Retinal pigment epithelial cell (primary cell): ENCODE results near the gene BIRC3.

Experiments used
- DNase-seq: peaks from one replicate; pipeline ENCODE4 v3.0.0-alpha.2; 2010; ENCODE audit warnings: low read depth
- H3K4me3 ChIP-seq: 2 replicates; pipeline ENCODE4 v1.5.1; 2011; ENCODE audit warnings: mild to moderate bottlenecking, low read length, control low read depth, moderate library complexity
- CTCF ChIP-seq: conservative IDR thresholded peaks from 2 replicates; pipeline ENCODE4 v1.5.1; 2011; ENCODE audit warnings: low read depth, low read length, control low read depth, inconsistent platforms

BIRC3 gene

GRCh38 chr11:102317768-102318103 lies 452 bp downstream of the BIRC3 start:
- no peak for DNase-seq
- peak overlapping the region; percentile 63 for H3K4me3 ChIP-seq
- TF ChIP-seq CTCF = no peak

GRCh38 chr11:102318469-102318868 lies 1.2 kb downstream of the BIRC3 start:
- no peak for TF ChIP-seq CTCF
- no peak overlapping the region for H3K4me3 ChIP-seq
- DNase-seq = no peak

GRCh38 chr11:102319544-102319943 lies 2.3 kb downstream of the BIRC3 start:
- DNase-seq = no peak
- no peak for TF ChIP-seq CTCF
- H3K4me3 ChIP-seq = no peak overlapping the region

- H3K4me3 ChIP-seq = no peak overlapping the region
- no peak for TF ChIP-seq CTCF
These were observed 2.9 kb downstream of the BIRC3 start for GRCh38 chr11:102320188-102320587.

GRCh38 chr11:102320679-102321078 lies 3.4 kb downstream of the BIRC3 start:
- H3K4me3 ChIP-seq = no peak overlapping the region
- no peak for TF ChIP-seq CTCF
- DNase-seq = no peak

More at GRCh38 chr11:102320188-102320587, 2.9 kb downstream of the BIRC3 start:
- DNase-seq = no peak

GRCh38 chr11:102322560-102322959 lies 5.3 kb downstream of the BIRC3 start:
- no peak overlapping the region for H3K4me3 ChIP-seq
- DNase-seq = no peak
- no peak for TF ChIP-seq CTCF

- H3K4me3 ChIP-seq = no peak overlapping the region
- DNase-seq = no peak
- no peak for TF ChIP-seq CTCF
These were observed 6.4 kb downstream of the BIRC3 start for GRCh38 chr11:102323542-102324251.
